Liver (tissue), 2 donors: Measurements from ENCODE around the gene BCAS4.

Experiments used
- RAD21 ChIP-seq, 2 donors: IDR thresholded peaks; 2 replicates each; pipeline ENCODE4 v1.6.1; 2016; ENCODE audit warnings: antibody characterized with exemption in 2 of 2, mild to moderate bottlenecking in 2 of 2
- TAF1 ChIP-seq: conservative IDR thresholded peaks from 2 replicates; pipeline ENCODE4 v1.6.1; 2016; ENCODE audit warnings: antibody characterized with exemption, mild to moderate bottlenecking
- donor health status: healthy.

- TF ChIP-seq RAD21 (IDR thresholded peaks at IDR 0.05) (no peak), TAF1 (no peak)
Observed at GRCh38 chr20:50842821-50843220, 48.0 kb downstream of the BCAS4 start.
